HG03039 (cell line): ENCODE results near the gene UFD1.

Experiments
- ATAC-seq: cut with Tn5 transposase; IDR thresholded peaks from one replicate; pipeline ENCODE4 v1.9.1; 2021; ENCODE audit warnings: mild to moderate bottlenecking, moderate library complexity; ENCODE audit not compliant: unreplicated experiment

UFD1 gene

DNA sequence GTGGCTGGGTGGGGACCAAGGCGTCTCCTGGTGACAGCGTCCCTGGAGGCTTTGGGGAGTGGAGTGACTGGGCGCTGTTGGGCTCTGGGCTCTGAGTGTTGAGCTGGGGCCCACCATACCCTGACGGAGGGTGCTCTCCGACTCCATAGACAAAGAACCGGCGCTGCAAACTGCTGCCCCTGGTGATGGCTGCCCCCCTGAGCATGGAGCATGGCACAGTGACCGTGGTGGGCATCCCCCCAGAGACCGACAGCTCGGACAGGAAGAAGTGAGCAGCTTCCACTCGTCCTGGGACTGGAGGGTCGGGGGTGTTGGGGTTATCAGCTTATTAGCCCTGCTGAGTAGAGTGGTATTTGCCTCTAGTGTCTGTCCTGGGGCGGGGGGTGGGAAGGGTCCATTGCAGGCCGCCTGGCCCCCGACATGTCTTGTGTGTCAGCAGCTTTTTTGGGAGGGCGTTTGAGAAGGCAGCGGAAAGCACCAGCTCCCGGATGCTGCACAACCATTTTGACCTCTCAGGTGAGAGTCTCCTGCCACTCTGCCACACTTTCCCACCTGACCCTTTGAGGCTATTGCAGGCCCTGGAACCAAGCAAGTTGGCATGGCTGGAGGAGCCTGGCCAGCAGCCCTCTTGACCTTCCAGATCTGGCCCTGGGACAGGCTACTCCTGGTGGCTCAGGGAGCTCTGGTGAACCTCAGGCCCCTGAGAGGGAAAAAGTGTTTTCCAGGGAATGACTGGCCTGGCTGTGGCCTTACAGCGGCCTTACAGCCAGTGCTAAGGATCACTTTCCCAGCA, 37.6 kb upstream of the UFD1 start:
- no peak for ATAC-seq

DNA sequence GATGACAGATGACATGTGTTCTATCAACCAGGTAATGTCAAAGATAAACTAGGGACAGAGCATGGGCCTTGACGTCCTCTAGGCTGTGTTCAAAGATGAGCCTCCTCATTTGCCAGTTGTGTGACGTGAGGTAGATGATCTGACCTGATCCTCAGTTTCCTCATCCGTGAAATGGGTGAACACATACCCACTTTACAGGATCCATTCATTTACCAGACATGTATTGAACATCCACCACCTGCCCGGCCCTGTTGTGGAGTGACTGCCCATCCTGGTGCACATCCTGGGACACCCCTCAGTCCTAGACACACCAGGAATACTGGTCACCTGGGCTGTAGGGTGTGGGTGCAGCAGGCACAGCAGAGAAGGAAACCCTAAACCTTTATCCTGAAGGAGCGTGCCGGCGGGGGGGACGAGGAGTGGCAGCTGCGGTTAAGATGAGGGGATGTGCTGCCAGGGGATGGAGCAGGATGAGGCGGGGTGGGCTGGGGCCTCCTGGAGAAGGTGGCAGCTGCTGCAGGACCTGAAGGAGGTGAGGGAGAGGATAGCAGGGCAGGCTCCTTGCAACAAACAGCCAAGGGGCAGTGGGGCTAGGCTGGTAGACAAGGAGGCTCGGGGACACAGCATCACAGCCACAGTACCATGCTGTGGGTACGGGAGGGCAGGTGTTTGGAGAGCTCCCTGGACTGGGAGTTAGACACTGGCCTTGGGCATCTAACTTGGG, 36.8 kb upstream of the UFD1 start:
- no peak for ATAC-seq

DNA sequence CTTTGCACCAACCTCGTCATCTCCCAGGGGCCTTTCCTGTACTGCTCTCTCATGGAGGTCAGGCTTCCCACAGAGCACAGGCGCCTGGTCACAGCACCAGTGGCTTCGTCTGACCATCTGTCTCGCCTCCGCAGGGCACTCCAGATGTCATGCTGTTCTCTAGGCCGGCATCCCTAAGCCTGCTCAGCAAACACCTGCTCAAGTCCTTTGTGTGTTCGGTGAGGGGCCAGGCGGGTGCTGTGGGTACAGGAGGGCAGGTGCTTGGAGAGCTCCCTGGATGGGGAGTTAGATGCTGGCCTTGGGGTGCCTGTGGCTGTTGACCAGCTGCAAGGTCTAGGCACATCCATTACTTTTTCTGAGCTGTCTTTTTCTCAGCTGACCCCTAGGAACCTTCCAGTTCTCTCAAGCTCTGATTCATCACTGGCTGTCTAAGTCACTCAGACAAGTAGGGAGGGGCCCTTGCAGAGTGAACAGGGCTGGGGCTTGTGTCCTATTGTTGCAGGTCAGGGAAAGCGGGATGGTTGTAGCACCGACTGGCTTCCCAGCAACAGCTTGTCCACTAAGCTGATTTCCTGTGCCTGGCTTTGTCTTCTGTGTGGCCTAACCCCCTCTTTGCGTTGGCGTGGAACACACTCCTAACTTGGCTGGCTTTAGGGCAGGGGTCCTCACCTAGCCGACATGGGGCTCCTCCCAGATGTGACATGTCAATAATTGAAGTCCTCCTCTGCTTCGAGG, 36.0 kb upstream of the UFD1 start:
- no peak for ATAC-seq

DNA sequence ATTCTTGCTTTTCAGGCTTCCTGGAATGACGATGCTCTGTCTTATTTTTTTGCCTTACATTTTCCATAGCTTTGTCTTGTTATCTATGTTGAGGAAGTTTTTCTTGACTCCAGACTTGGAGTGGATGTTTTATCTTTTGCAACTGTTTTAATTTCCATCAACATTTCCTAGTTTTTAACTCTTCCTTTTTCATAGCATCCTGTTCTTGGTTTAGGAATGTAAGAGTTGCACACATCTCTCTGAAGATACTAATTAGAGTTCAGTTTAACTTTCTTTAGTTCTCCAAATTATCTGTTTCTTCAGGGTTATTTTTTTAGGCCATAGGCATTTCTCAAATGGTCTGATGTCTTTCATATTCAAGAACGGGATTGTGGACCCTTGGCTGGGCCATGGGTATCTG, 34.8 kb upstream of the UFD1 start:
- ATAC-seq = no peak

DNA sequence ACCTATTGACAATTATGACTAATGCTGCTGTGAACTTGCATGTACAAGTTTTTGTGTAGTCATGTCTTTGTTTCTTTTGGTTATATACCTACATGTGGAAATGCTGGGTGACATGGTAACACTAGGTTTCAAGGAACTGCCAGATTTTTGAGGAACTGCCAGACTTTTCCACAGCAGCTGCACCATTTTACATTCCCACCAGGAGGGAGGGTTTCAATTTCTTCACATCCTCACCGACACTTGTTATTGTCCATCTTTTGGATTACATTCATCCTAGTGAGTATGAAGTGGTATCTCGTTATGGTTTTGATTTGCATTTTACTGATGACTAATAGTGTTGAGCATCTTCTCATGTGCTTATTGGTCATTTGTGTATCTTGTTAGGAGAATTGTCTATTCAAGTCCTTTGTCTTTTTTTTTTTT, 31.9 kb upstream of the UFD1 start:
- no peak for ATAC-seq

DNA sequence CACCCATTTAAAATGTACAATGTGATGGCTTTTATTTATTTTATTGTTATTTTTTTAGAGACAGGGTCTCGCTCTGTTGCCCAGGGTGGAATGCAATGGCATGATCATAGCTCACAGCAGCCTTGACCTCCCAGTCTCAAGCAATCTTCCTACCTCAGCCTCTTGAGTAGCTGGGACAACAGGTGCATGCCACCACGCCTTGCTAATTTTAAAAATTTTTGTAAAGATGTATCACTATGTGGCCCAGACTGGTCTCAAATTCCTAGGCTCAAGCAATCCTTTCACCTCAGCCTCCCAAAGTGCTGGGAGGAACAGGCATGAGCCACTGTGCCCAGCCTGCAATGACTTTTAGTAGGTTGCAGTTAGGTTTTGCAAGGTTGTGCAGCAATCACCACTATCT, 30.9 kb upstream of the UFD1 start:
- no peak for ATAC-seq

DNA sequence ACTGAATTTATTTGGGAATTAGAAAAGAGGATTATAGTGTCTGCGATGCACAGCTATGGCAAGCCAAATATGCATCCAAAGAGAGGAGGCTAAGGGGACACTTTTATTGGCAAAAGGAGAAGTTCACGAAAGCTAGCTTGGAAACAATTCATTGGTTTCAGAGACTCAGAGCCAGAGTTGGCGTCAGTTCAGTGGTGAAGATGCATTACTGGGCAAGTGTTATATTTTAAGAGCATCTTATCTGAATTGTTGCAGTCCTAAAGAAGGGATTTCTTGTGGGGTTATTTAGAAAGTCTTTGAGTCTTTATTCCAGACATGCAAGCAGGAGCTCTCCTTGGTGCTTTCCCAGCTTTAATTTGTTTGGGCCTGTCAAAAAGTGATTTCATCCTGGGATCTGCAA, 30.2 kb upstream of the UFD1 start:
- no peak for ATAC-seq

DNA sequence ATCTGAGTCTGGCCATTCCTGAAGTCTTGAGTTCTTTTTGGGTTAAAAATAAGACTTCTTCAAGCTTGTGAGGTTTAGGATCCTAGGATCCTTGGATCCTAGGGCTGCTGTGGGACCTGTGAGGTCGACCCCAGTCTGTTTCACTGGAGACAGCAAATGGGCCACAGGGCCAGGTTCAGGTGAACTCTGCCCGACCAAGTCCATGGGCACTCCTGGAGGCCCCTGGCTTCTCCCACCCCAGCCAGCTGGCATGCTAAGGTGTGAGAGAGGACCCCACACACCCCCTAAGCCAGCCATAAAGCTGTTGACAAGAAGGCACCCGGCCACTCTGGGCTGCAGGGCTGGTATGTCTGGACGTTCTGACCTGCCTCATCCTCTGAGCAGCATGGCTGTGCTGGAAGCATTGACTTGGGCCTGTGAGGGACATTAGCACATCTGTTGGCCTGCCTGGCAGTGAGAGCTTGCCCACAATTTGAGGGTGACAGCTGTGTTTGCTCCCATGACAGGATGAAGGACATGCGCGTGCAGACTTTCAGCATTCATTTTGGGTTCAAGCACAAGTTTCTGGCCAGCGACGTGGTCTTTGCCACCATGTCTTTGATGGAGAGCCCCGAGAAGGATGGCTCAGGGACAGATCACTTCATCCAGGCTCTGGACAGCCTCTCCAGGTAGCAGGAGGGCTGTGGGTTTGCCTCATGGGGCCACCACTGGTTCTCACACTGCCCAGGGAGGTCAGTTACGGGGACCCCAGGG, 29.2 kb upstream of the UFD1 start:
- ATAC-seq = no peak

DNA sequence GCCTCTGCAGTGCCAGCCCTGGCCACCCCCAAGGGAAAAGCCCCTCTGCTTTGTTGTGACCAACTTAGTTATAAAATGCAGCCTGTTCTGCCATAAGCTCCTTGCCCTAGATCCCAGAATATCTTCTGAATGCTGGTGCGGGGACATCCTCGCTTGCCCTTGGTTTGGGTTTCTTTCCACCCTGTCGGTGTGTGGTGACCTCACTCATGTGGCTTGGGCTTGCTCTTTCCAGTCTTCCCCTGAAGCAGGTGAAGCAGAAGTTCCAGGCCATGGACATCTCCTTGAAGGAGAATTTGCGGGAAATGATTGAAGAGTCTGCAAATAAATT, 28.5 kb upstream of the UFD1 start:
- ATAC-seq = no peak

DNA sequence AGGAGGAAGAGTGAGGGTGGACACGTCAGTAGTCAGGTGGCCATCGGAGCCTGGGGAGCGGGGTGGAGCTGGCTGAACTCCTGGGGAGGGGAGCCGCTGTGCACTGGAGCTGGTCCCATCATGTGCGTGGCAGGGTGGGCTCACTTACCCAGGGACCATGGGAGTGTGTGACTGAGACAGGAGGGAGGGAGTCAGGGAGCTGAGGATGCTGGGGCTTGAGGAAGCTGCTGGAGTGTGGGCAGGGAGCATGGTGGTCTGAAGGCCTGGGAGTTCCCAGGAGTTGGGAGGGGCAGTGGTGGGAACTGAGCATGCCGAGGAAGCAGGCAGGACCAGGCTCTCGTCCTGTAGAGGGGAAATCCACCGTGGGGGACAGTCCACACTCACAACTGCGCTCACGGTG, 27.2 kb upstream of the UFD1 start:
- no peak for ATAC-seq

DNA sequence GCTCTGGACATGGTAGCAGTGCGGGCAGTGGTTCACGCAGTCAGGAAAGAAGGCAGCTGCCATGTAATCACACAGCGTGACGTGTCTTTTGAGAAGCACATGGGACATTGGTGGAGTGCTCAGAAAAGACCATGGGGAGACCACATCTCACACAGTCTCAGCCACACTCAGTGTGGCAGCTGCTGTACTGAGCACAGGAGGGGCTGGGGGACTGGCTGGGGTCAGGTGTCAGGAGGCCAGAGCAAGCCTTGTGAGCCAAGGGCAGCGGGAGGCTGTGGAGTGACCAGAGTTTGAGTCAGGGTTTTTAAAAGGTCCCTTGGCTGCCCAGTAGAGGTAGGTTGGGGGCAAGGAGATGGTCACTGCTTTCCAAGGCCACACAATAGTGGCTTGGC, 26.7 kb upstream of the UFD1 start:
- no peak for ATAC-seq

DNA sequence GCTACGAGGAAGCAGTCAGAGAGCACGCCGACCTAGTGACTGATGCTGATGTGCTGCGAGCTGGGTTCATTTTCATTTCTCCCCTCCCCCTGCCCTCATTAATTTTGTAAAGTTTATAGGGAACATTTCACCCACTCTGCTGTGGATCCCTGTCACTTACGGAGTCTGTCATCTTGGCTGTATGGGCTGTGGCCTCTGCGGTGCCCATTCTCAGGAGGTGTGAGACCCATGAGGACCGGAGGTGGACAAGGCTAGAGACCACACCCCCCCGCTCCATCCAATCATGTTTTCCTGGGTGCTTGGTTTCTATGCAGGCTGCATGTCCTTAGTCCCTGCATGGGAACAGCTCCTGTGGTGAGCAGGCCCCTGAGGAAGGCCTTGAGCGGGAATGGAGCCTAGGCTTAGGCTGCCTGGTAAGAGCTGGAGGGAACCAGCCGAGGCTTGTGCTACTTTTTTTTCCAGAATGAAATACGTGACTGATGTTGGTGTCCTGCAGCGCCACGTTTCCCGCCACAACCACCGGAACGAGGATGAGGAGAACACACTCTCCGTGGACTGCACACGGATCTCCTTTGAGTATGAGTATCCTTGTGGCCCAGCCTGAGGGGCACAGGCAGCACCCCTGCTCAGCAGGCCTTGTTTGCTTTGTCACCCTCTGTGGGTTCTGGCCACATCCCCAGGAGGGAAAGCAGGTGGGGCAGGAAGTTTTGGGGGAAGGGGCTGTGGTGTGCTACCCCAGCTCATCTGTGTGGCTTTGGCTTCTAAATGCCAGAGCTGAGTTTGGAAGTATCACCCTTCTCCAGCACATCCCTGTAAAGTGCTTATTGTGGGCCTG, 26.1 kb upstream of the UFD1 start:
- no peak for ATAC-seq

DNA sequence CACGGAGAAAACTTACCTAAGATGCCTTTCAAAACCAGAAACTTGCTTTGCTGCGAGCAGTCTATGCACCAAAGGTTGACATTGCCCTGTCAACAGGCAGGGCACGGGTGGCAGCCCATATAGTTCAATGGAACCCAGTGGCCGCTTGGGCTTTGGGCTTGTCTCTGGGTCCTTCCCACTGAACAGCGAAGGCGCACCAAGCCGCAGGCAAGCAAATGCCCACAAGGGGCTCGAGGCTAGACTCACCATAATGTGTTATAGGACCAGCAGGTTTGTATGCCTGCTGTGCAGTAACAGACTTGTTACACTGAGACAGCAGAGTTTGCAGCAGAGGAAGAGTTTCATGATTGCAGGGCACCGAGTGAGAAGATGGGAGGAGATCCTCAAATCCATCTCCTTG, 24.9 kb upstream of the UFD1 start:
- no peak for ATAC-seq

DNA sequence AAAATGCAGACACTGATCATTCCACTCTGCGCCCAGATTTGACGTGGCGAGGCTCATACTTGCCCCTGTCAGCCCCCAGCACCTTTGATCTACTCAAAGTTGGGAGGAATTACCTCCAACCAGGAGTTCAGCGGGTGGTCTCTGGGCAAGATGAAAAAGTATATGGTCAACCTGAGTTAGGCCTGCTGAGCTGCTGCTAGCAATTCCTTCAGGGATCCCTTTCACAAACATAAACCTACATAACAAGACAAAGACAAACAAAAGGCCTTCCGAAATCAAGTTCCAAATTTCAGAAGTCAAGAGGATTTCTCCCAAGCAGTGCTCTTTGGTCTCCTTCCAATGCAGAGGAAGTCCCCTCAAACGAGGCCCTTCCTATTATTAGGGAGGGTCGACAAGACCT, 24.4 kb upstream of the UFD1 start:
- ATAC-seq = no peak

DNA sequence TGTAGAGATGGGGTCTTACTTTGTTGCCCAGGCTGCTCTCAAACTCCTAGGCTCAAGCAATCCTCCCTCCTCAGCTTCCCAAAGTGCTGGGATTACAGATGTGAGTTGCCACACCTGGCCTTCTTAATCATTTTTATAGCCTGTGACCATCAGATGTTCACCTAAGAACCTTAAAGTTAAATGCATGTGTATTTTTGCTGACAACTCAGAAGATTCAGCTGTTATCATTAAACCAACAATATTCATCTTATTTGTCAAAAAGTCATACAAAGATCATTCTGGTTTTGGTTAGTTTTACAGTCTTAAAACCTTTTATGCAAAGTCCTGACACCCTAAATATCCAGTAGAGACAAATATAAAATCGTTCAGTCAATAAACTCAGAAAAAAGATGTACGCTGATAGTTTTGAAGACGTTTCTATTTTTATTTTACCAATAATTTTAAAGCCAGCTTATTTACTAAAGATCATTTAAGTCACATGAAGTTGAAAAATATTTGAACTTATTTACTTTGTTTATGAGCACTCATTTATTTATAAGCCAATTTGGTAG, 23.0 kb upstream of the UFD1 start:
- ATAC-seq = no peak

DNA sequence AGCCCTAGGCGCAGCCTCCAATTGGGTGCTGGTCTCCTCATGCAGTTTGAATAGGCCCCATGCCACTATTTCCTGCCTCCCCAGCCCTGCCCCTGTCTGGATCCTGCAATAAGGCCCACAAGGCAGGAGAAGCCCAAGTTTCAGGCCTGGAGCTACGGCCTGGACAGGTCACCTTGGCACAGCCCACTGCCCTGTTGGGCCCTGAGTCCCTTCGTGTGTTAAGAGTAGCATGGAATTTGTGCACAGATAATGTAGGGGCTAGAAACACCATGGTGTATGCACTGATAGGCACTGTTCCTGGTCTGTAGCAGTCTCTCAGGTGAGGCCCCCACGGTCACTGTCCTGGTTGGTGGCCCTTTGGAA, 20.9 kb upstream of the UFD1 start:
- no peak for ATAC-seq

DNA sequence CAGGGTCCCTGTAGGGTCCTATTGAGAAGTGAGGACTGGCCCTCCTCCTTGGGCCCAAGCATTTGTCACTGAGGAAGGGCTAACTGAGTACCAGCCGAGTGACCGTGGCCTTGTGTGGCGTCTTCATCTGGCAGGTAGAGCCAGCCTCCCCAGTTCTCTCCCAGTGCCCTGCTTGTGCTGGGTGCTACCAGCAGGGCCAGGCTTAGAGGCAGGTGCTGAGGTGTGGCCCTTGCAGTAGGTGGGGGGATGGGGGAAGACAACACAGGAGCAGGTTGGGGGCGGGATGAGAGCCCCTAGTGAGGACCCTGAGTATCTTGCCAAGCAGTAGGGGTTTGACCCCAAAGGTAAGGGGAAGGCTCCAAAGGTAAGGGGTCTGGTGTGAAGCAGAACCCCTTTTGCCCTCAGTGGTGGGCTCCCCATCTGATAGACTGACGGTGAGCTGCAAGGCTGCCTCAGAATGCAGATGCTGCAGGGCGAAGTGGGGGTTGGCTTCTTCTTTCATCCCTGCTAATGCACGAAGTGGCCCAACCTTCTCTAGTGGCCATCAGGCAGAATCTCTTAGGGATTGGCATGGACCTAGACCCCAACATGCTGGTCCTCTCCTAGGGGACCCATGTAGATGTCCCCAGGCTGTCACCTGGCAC, 20.4 kb upstream of the UFD1 start:
- no peak for ATAC-seq

DNA sequence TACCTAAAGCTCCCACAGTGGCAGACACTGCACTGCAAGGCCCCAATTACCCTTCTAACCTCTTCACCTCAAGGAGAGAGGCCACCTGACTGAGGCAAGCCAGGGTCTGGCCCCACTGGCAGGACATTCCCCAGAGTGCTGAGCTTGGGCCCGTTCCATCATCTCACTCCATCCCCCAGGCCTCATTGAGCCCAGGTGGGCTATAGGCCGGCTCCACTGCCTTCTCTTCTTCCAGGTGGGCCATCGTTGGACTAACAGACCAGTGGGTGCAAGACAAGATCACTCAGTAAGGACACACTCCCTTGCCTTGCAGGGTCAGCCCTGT, 19.8 kb upstream of the UFD1 start:
- no peak for ATAC-seq

DNA sequence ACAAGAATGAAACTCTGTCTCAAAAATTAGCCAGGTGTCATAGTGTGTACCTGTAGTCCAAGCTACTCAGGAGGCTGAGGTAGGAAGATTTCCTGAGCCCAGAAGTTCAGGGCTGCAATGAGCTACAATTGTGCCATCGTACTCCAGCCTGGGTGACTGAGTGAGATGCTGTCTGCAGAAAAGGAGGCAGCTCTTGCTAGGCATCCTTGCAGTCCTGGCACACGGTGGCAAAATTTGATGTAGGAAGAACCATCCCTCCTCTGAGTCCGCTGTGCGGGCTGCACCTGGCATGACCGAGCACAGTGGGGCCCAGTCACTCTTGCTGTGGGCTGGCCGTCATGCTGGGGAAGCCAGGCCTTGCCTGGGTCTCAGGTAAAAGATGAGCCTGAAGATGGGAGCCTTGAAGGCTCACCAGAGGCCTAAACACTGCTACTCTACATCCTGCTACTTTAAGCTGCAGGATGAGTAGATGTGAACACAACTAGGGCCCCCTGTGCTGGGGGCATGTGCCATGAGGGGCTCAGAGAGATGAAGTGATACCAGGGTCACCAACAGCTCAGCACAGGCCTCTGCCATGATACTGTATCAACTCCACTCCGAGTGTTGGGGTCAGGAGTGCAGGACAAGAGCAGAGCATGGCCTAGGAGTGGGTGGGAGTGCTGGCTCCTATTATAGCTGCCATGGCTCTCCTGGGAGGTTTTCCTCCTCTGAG, 19.3 kb upstream of the UFD1 start:
- no peak for ATAC-seq
